ENCODE measurements around the gene KLHL17. TPM values are rescaled to one million over a fixed set of nuclear protein-coding genes. Genes with fewer than 3 reads are reported as not detected.

Gene KLHL17
- total RNA-seq, 2 donors from 2014 or later, result 4.2 to 15.3 TPM

DNA sequence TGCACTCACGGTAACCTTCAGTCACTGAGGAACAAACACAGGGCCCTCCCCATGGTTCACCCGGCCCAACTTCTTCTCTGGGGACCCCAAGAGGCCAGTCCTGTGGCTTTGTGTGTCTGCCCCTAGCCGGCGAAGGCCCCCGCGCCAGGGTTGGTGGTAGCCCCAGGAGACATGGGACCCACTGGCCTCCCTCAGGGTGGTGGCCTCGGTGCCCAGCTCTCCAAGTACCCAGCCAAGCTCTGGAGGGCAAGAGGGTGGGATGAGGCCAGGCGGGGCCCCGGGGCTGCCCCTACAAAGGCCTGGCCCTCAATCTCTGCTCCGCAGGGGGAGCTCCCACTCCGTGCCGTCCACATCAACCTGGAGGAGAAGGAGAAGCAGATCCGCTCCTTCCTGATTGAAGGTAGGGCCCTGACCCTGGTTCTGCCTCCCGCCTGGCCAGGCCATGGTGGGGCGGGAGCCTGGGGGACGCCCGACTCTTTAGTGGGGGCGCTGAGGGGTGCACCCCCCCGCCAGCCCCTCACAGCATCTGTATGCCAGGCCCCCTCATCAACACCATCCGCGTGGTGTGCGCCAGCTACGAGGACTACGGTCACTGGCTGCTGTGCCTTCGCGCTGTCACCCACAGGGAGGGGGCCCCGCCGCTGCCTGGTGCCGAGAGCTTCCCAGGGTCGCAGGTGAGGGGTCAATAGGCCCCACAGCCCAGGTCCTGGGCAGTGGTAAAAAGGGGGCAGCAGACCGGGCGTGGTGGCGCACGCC, 11.5 kb downstream of the KLHL17 start:
- Histone ChIP-seq H3K27me3 (replicated peaks; ENCODE audit: insufficient read depth) (peaks cover 5% of the 10 kb centered on the region), H3K4me3 (no peak overlapping the region), H3K27ac (no peak overlapping the region), H3K4me1 (ENCODE audit: control insufficient read depth in 1 of 2, low read depth in 2 of 2) (peaks cover 0 to 7% of the 10 kb centered on the region in 2 donors), H3K36me3 (no peaks in the 10 kb centered on the region), H3K9me3 (no peaks in the 10 kb centered on the region)
- ATAC-seq (ENCODE audit: insufficient number of reproducible peaks, low FRiP score, low read depth), result no peak
- no peak for DNase-seq (ENCODE audit: low spot score)
- TF ChIP-seq, protein P1, sequence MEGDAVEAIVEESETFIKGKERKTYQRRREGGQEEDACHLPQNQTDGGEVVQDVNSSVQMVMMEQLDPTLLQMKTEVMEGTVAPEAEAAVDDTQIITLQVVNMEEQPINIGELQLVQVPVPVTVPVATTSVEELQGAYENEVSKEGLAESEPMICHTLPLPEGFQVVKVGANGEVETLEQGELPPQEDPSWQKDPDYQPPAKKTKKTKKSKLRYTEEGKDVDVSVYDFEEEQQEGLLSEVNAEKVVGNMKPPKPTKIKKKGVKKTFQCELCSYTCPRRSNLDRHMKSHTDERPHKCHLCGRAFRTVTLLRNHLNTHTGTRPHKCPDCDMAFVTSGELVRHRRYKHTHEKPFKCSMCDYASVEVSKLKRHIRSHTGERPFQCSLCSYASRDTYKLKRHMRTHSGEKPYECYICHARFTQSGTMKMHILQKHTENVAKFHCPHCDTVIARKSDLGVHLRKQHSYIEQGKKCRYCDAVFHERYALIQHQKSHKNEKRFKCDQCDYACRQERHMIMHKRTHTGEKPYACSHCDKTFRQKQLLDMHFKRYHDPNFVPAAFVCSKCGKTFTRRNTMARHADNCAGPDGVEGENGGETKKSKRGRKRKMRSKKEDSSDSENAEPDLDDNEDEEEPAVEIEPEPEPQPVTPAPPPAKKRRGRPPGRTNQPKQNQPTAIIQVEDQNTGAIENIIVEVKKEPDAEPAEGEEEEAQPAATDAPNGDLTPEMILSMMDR (IDR thresholded peaks at IDR 0.05), result no peak

DNA sequence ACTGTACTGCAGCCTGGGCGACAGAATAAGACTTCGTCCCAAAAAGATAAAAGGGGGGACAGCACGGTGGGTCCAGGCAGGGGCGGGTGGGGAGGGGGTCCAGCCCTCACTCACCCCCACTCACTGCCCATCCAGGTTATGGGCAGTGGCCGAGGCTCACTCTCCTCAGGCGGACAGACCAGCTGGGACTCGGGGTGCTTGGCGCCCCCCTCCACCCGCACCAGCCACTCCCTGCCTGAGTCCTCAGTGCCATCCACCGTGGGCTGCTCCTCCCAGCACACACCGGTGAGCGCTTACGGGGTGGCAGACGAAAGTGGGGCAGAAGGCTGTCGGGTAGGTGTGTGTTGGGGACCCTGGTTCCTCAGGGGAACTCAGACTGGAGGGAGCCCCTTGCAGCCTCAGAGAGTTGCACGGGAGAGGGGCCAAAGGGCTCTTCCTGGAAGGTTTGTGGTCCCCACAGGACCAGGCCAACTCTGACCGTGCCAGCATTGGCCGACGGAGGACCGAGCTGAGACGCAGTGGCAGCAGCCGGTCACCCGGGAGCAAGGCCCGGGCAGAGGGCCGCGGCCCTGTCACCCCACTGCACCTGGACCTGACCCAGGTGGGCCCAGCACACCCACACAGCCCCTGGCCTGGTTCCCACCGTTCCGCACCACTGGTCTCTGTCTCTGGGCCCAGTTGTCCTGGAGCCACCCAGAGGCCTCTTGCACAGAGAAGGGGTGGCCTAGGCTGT, 12.5 kb downstream of the KLHL17 start:
- Histone ChIP-seq H3K36me3 (no peaks in the 10 kb centered on the region), H3K4me3 (no peak overlapping the region), H3K9me3 (no peaks in the 10 kb centered on the region), H3K4me1 (ENCODE audit: control insufficient read depth in 1 of 2, low read depth in 2 of 2) (peaks cover 0 to 7% of the 10 kb centered on the region in 2 donors), H3K27ac (no peak overlapping the region), H3K27me3 (replicated peaks; ENCODE audit: insufficient read depth) (peaks cover 5% of the 10 kb centered on the region)
- ATAC-seq (ENCODE audit: insufficient number of reproducible peaks, low FRiP score, low read depth), result no peak
- DNase-seq (ENCODE audit: low spot score), result no peak
- TF ChIP-seq, protein P1 (IDR thresholded peaks at IDR 0.05), result no peak

DNA sequence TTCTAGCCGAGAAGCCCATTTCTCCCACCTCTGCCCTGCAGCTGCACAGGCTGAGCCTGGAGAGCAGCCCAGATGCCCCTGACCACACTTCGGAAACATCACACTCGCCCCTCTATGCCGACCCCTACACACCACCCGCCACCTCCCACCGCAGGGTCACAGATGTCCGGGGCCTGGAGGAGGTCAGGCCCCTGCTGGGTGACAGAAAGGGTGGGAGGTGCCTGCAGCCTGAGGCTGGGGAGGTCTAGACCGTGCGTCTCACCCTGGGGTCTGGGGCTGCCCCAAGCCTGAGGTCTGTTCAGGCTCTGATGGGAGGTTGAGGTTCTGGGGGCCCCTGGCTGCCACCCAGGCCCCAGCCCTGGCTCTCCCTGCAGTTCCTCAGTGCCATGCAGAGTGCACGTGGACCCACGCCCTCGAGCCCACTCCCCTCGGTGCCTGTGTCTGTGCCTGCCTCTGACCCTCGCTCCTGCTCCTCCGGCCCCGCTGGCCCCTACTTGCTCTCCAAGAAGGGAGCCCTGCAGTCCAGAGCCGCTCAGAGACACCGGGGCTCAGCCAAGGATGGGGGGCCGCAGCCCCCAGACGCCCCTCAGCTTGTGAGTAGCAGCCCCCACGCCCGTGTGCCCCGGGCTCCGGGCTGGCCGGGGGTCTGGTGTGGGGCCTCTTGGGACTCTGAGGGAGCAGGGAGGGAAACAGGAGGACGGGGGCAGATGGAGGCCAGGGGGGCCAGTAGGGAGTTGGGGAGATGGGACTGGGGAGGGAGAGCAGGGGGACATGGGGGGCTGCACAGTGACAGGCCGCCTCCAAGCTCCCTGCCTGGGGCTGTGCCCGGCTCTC, 13.3 kb downstream of the KLHL17 start:
- Histone ChIP-seq H3K27ac (no peak overlapping the region), H3K4me1 (ENCODE audit: control insufficient read depth in 1 of 2, low read depth in 2 of 2) (peaks cover 0 to 7% of the 10 kb centered on the region in 2 donors), H3K9me3 (no peaks in the 10 kb centered on the region), H3K27me3 (replicated peaks; ENCODE audit: insufficient read depth) (peaks cover 5% of the 10 kb centered on the region), H3K4me3 (no peak overlapping the region), H3K36me3 (no peaks in the 10 kb centered on the region)
- DNase-seq (ENCODE audit: low spot score) (no peak), ATAC-seq (ENCODE audit: insufficient number of reproducible peaks, low FRiP score, low read depth) (no peak)
- TF ChIP-seq, protein P1 (IDR thresholded peaks at IDR 0.05), result no peak

DNA sequence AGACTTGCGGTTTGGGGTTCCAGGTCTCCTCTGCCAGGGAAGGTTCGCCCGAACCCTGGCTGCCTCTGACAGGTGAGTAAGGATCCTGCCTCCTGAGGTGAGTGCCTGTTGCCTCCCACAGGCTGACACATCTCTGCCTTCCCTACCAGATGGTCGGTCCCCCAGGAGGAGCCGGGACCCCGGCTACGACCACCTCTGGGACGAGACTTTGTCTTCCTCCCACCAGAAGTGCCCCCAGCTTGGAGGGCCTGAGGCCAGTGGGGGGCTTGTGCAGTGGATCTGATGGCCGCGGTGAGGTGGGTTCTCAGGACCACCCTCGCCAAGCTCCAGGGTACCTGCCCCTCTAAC, 13.9 kb downstream of the KLHL17 start:
- no peak for ATAC-seq (ENCODE audit: insufficient number of reproducible peaks, low FRiP score, low read depth)
- peaks cover 5% of the 10 kb centered on the region for H3K27me3 ChIP-seq (replicated peaks; ENCODE audit: insufficient read depth)

More for the DNA sequence above, 13.9 kb downstream of the KLHL17 start:
- Histone ChIP-seq H3K9me3 (no peaks in the 10 kb centered on the region), H3K27ac (no peak overlapping the region), H3K4me3 (no peak overlapping the region), H3K36me3 (no peaks in the 10 kb centered on the region), H3K4me1 (ENCODE audit: control insufficient read depth in 1 of 2, low read depth in 2 of 2) (peaks cover 0 to 7% of the 10 kb centered on the region in 2 donors)
- no peak for DNase-seq (ENCODE audit: low spot score)
- TF ChIP-seq, protein P1 (IDR thresholded peaks at IDR 0.05), result no peak
